Peyer's patch (tissue), 4 donors: ENCODE data around the gene NOBOX.
"Not testable (repeated sequence)": the region's sequence is repeated elsewhere in the genome, so short reads cannot be mapped to it uniquely, and the experiment has no call there.

Experiments used
- POLR2A ChIP-seq, 2 donors: fragments of 450-650 bp; IDR thresholded peaks; one replicate each; pipeline ENCODE4 v1.5.1; 2017; ENCODE audit warnings: antibody characterized with exemption in 2 of 2, mild to moderate bottlenecking in 2 of 2, moderate library complexity in 2 of 2
- TF ChIP-seq, protein P1 (sequence below), 6 experiments: fragments of 450-650 bp in 4 of 6; fragments of 200-600 bp in 2 of 6; sonication (generic) in 1 of 6; IDR thresholded peaks; one replicate each; pipeline ENCODE4 v1.5.1; 2017 to 2019; ENCODE audit warnings: antibody characterized with exemption in 6 of 6, mild to moderate bottlenecking in 3 of 6, moderate library complexity in 1 of 6

DNA sequence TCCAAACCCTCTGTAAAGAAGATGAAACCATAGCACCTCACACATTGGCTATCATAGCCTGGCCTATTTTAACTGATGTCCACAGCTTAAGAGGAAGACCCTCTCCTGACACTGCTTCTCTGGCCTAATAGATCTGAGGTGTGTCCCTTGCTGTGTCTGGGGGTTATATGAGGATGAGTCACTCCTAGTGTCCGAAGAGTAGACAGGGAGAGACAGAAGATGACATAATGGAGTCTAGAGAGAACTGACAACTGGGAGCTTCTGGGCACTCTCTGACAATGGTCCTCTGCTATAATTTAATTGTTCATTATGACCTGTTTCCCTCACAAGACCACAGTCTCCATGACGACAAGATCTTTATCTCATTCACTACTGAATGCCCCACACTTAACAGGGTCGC lies 41.4 kb downstream of the NOBOX start:
- TF ChIP-seq, protein P1, sequence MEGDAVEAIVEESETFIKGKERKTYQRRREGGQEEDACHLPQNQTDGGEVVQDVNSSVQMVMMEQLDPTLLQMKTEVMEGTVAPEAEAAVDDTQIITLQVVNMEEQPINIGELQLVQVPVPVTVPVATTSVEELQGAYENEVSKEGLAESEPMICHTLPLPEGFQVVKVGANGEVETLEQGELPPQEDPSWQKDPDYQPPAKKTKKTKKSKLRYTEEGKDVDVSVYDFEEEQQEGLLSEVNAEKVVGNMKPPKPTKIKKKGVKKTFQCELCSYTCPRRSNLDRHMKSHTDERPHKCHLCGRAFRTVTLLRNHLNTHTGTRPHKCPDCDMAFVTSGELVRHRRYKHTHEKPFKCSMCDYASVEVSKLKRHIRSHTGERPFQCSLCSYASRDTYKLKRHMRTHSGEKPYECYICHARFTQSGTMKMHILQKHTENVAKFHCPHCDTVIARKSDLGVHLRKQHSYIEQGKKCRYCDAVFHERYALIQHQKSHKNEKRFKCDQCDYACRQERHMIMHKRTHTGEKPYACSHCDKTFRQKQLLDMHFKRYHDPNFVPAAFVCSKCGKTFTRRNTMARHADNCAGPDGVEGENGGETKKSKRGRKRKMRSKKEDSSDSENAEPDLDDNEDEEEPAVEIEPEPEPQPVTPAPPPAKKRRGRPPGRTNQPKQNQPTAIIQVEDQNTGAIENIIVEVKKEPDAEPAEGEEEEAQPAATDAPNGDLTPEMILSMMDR (IDR thresholded peaks at IDR 0.05): not testable (repeated sequence)
- not testable (repeated sequence) for TF ChIP-seq POLR2A (IDR thresholded peaks at IDR 0.05)
